Smooth muscle cell (in vitro differentiated cells): Measurements from ENCODE around the gene LDB2. TPM values are rescaled to one million over a fixed set of nuclear protein-coding genes. Genes with fewer than 3 reads are reported as not detected.

Experiments used
- DNase-seq: peaks from one replicate; lab custom pipeline; 2025; ENCODE audit not compliant: unreplicated experiment; lab: John Stamatoyannopoulos, UW
- H2AFZ ChIP-seq: fragments of 200-600 bp; sonication (generic); 2 replicates; pipeline ENCODE4 v1.6.0; 2016; ENCODE audit warnings: antibody characterized with exemption, low read depth, mild to moderate bottlenecking
- H3F3A ChIP-seq: fragments of 200-600 bp; sonication (generic); 2 replicates; pipeline ENCODE4 v1.6.0; 2017; ENCODE audit warnings: antibody characterized with exemption, low read depth
- H3K27ac ChIP-seq: fragments of 200-600 bp; sonication (generic); 2 replicates; pipeline ENCODE4 v1.5.1; 2016; ENCODE audit warnings: low read depth, mild to moderate bottlenecking
- H3K27me3 ChIP-seq: fragments of 200-600 bp; sonication (generic); 2 replicates; pipeline ENCODE4 v1.6.1; 2016; ENCODE audit warnings: low read depth, mild to moderate bottlenecking
- H3K36me3 ChIP-seq: fragments of 200-600 bp; sonication (generic); 2 replicates; pipeline ENCODE4 v1.5.1; 2016; ENCODE audit warnings: low read depth
- H3K4me1 ChIP-seq: fragments of 200-600 bp; sonication (generic); 2 replicates; pipeline ENCODE4 v1.5.1; 2016; ENCODE audit warnings: low read depth
- H3K4me2 ChIP-seq: fragments of 200-600 bp; sonication (generic); 2 replicates; pipeline ENCODE4 v1.6.0; 2016; ENCODE audit warnings: mild to moderate bottlenecking
- H3K4me3 ChIP-seq: fragments of 200-600 bp; sonication (generic); 2 replicates; pipeline ENCODE4 v1.5.1; 2016; ENCODE audit warnings: mild to moderate bottlenecking
- H3K79me2 ChIP-seq: fragments of 200-600 bp; sonication (generic); 2 replicates; pipeline ENCODE4 v1.6.0; 2016; ENCODE audit warnings: low read depth, mild to moderate bottlenecking
- H3K9ac ChIP-seq: fragments of 200-600 bp; sonication (generic); 2 replicates; pipeline ENCODE4 v1.6.0; 2016; ENCODE audit warnings: low read depth
- H3K9me3 ChIP-seq: fragments of 200-600 bp; sonication (generic); replicated peaks from 2 replicates; pipeline ENCODE4 v1.5.1; 2016; ENCODE audit warnings: low read depth
- H4K20me1 ChIP-seq: fragments of 200-600 bp; sonication (generic); 2 replicates; pipeline ENCODE4 v1.6.0; 2016; ENCODE audit warnings: low read depth
- WGBS: methylation state at CpG from one replicate; pipeline ENCODE4 v1.1.7; 2016; ENCODE audit warnings: low lambda C conversion rate; 5-methylcytosine and 5-hydroxymethylcytosine counted together
- polyA plus RNA-seq: library from polyadenylated mRNA; unstranded; fragments of >200 nt; fragmentation: Nextera tagmentation; extraction: Ambion mirVana; gene quantifications from 2 replicates; pipeline ENCODE4 v1.2.1, GENCODE V29; 2016
- total RNA-seq: library from RNA; depleted of rRNA; stranded (reverse); fragments of >200 nt; gene quantifications from 2 replicates; pipeline ENCODE4 v1.2.3, GENCODE V29; 2014
- TF ChIP-seq, protein P1 (sequence below): fragments of 200-600 bp; sonication (generic); IDR thresholded peaks from 2 replicates; pipeline ENCODE4 v1.5.1; 2017; ENCODE audit warnings: borderline replicate concordance, mild to moderate bottlenecking, antibody characterized with exemption; ENCODE audit not compliant: insufficient read depth, poor library complexity, severe bottlenecking

The LDB2 gene
- total and polyA plus RNA-seq, 2 experiments from 2014 or later = 30.6 to 61.5 TPM

DNA sequence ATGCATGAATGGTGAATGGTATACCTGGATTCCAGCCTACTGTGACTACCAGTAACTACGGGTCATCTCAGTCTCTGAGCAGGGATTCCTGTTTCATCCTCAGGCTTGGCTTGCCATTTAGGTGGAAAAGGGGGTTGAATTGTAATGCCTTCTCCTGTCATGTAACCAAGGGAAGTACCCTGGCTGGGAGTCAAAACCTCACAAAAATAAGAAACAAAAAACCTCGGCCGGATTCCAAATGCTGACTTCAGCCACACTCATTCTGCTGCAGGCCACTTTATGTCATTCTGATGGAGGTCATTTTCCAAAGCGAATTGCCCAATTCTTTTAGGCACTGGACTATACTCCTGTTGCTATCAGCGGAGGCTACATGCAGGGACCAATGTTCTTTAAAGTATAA lies 324.7 kb downstream of the LDB2 start:
- Histone ChIP-seq H4K20me1 (no peaks in the 10 kb centered on the region), H3K4me1 (no peaks in the 10 kb centered on the region), H2AFZ (no peak overlapping the region), H3K27ac (no peak overlapping the region), H3K4me3 (no peak overlapping the region), H3K9ac (no peak overlapping the region), H3F3A (no peaks in the 10 kb centered on the region), H3K27me3 (no peaks in the 10 kb centered on the region), H3K4me2 (no peak overlapping the region), H3K36me3 (no peaks in the 10 kb centered on the region), H3K9me3 (no peaks in the 10 kb centered on the region), H3K79me2 (no peaks in the 10 kb centered on the region)
- TF ChIP-seq, protein P1, sequence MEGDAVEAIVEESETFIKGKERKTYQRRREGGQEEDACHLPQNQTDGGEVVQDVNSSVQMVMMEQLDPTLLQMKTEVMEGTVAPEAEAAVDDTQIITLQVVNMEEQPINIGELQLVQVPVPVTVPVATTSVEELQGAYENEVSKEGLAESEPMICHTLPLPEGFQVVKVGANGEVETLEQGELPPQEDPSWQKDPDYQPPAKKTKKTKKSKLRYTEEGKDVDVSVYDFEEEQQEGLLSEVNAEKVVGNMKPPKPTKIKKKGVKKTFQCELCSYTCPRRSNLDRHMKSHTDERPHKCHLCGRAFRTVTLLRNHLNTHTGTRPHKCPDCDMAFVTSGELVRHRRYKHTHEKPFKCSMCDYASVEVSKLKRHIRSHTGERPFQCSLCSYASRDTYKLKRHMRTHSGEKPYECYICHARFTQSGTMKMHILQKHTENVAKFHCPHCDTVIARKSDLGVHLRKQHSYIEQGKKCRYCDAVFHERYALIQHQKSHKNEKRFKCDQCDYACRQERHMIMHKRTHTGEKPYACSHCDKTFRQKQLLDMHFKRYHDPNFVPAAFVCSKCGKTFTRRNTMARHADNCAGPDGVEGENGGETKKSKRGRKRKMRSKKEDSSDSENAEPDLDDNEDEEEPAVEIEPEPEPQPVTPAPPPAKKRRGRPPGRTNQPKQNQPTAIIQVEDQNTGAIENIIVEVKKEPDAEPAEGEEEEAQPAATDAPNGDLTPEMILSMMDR = no peak
- DNase-seq = no peak
- 94% methylated on average over 5 of the region's 5 CpGs for WGBS

DNA sequence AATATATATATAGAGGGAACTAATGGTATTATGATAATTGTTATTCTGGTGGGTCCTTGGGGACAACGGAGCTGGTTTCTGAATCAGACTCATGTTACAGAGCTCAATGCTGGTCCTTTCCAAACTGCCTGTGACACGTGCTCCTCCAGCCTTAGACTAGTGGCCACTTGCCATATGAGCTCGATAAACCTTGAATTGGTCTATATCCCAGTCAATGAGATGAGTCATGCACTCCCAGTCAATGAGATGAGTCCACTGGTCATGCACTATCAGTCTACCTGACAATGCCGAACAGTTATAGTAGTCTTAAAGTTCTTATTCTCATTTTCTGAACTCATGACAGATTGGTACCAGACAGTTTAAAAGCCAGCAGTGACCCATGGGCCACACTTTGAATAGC lies 325.2 kb downstream of the LDB2 start:
- H3K79me2 ChIP-seq = no peaks in the 10 kb centered on the region
- no peak overlapping the region for H2AFZ ChIP-seq
- no peak overlapping the region for H3K9ac ChIP-seq
- no peak overlapping the region for H3K27ac ChIP-seq
- TF ChIP-seq, protein P1 = no peak
- H3K36me3 ChIP-seq = no peaks in the 10 kb centered on the region
- H3K9me3 ChIP-seq = no peaks in the 10 kb centered on the region
- H3K4me1 ChIP-seq = no peaks in the 10 kb centered on the region
- H3K4me2 ChIP-seq = no peak overlapping the region
- 97% methylated on average over 4 of the region's 4 CpGs for WGBS
- no peak overlapping the region for H3K4me3 ChIP-seq
- no peaks in the 10 kb centered on the region for H3F3A ChIP-seq
- no peak for DNase-seq
- no peaks in the 10 kb centered on the region for H3K27me3 ChIP-seq
- H4K20me1 ChIP-seq = no peaks in the 10 kb centered on the region

DNA sequence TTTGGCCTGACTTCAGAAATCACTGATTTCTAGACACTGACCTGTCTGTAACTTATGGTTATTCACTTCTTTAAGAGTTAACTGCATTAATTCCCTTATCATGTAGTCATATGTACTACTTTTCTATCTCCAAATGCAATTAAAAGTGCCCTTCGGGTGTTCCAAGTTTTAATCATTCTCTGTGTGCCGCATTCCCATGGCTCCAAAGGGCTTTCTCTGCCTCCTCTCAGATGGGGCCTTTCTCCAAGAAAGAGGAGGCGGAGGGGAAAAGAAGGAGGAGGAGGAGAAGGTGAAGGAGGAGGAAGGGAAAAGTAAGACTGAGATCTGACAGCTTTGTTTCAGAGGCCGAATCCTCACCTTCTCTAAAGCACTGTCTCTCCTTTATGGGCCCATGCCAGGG lies 325.8 kb downstream of the LDB2 start:
- no peak overlapping the region for H3K4me3 ChIP-seq
- H3K27me3 ChIP-seq = no peaks in the 10 kb centered on the region
- H3K36me3 ChIP-seq = no peaks in the 10 kb centered on the region
- H2AFZ ChIP-seq = no peak overlapping the region
- no peaks in the 10 kb centered on the region for H3F3A ChIP-seq
- no peaks in the 10 kb centered on the region for H3K79me2 ChIP-seq
- H3K9me3 ChIP-seq = no peaks in the 10 kb centered on the region
- H3K27ac ChIP-seq = no peak overlapping the region
- TF ChIP-seq, protein P1 = no peak
- DNase-seq = no peak
- WGBS = 96% methylated on average over 4 of the region's 4 CpGs
- no peak overlapping the region for H3K9ac ChIP-seq
- no peak overlapping the region for H3K4me2 ChIP-seq
- no peaks in the 10 kb centered on the region for H4K20me1 ChIP-seq
- H3K4me1 ChIP-seq = no peaks in the 10 kb centered on the region

DNA sequence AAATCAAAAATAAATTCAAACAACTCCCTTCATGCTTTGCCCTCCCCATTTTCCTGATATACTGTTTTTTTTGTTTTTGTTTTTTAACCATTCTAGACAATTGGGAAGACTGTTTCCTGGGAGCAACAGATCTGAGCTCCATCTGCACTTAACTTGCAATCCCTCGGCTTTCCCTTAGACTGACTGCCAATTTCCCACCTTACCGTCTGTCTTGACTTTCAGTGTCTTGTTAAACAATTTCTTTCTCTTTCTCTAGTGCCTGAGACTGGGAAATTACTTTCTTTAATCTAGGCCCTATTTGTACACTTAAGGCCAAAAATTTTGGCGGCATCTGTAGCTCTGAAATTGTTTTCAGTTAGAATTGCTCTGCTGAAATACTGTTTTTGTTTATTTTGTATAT lies 326.3 kb downstream of the LDB2 start:
- Histone ChIP-seq H4K20me1 (no peaks in the 10 kb centered on the region), H3K4me3 (no peak overlapping the region), H3K27ac (no peak overlapping the region), H3K9ac (no peak overlapping the region), H3K4me1 (no peaks in the 10 kb centered on the region), H3K79me2 (no peaks in the 10 kb centered on the region), H3F3A (no peaks in the 10 kb centered on the region), H3K4me2 (no peak overlapping the region), H2AFZ (no peak overlapping the region), H3K36me3 (no peaks in the 10 kb centered on the region), H3K9me3 (no peaks in the 10 kb centered on the region), H3K27me3 (no peaks in the 10 kb centered on the region)
- no peak for DNase-seq
- TF ChIP-seq, protein P1 = no peak
- 94% methylated on average over 3 of the region's 3 CpGs for WGBS
